NB4 (cell line): ENCODE data around the gene KAZN.

Source experiments
- CTCF ChIP-seq: IDR thresholded peaks from one replicate; pipeline ENCODE4 v1.5.1; 2012; ENCODE audit warnings: low read depth, low read length
- MAX ChIP-seq: IDR thresholded peaks from 2 replicates; pipeline ENCODE4 v1.6.1; 2011; ENCODE audit warnings: low read depth, low read length
- POLR2A ChIP-seq: IDR thresholded peaks from 2 replicates; pipeline ENCODE4 v1.6.1; 2011; ENCODE audit warnings: mild to moderate bottlenecking; ENCODE audit not compliant: insufficient read length; ENCODE audit errors: extremely low read depth

- no peak for TF ChIP-seq CTCF
- TF ChIP-seq POLR2A: no peak
- no peak for TF ChIP-seq MAX
Observed at GRCh38 chr1:14980621-14981218, 382.2 kb downstream of the KAZN start.
